Measurements from ENCODE around the gene USP5.

USP5 gene

DNA sequence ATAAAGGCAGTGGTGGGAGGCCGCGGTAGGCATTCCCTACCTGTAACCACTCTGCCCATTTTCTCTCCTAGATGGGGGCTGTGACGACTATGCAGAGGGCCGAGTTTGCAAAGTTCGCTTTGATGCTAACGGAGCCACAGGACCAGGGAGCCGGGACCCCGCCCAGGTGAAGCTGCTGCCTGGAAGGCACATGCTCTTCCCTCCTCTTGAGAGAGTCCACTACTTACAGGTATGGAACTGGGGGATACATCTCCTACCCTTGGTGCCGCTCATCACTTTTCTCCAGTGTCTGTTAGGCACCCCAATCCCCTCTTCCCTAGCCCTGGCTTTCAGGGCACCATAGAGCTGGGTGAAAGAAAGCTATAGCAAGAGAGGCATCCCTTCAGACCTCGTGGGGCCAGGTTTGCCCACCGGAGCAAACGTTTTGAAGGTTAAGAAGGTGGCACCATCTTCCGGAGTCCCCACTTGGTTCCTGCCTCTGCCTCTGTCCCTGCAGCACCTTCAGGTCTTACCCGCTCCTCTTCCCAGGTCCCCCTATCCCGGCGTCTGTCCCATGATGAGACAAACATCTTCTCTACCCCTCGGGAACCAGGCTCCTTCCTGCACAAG, 25.7 kb upstream of the USP5 start:
- DNase-seq = no peak

DNA sequence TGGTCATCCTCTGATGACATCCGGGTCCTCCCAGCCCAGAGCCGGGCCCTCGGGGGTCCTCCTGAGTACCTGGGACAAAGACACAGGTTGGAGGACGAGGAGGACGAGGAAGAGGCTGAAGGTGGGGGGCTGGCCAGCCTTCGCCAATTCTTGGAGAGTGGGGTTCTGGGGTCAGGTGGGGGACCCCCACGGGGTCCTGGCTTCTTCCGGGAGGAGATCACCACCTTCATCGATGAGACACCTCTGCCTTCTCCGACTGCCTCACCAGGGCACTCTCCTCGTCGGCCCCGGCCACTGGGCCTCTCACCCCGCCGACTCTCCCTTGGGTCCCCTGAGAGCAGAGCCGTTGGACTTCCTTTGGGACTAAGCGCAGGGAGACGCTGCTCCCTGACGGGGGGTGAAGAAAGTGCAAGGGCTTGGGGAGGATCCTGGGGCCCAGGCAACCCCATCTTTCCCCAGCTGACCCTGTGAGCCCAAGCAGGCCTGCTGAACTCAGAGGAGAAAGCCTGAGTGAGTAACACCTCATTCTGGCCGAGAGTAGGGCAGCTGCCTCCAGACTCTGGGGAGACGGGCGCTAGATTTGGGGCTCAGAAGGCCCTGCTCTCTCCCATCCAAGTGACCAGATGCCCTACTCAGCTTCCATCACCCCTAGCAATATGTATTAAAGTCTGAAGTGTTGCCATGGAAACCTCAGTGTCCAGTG, 25.1 kb upstream of the USP5 start:
- no peak for DNase-seq

DNA sequence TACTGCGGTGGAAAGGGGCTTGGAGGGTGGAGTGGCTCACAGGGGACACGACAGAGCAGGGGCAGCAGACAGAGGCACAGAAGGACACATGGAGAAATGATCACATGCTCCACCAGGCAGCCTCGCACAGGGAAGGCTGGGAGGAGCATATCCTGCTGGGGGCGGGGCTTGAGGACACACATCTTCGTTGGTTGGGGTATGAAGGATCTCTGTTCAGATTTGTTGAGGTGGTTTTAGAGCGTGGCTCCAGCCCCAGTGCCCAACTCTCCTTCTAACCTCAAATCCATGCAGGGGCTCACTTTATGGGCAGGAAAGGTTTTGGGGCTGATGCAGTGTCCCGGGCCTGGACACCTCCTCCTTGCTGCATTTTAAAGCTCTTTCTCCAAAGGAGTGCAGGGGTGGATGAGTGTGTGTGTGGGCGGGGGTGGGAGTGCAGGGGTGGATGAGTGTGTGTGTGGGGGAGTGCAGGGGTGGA, 24.5 kb upstream of the USP5 start:
- peak; percentile 50 to 55 for DNase-seq

DNA sequence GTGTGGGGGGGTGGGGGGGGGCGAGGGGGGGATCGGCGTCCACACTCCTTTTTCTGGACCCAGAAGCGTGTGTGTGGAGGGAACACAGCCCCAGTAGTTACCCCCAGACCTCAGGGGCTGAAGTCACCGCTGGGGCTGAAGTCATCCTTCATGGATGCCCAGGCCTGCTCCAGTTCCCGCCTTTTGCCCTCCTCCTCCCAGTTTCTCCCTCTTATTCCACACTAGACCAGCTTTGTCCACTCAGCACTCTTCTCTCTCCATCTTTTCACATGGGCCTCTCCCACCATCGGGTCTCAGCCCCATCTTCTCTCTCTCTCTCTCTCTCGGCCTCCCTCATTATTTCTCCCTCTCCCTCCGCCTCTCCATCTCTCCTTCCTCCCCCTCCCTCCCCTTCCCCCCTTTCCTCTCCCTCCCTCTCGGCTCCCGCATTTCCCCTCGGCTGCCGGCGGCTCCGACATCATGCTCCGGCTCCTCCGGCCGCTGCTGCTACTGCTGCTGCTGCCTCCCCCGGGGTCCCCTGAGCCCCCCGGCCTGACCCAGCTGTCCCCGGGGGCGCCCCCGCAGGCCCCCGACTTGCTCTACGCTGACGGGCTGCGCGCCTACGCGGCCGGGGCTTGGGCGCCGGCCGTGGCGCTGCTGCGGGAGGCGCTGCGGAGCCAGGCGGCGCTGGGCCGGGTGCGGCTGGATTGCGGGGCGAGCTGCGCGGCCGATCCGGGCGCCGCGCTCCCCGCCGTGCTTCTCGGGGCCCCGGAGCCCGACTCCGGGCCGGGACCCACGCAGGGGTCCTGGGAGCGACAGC, 23.8 kb upstream of the USP5 start, which contains the start of gene P3H3:
Gene P3H3 (plus strand): TSS at position 426 of the 799 bp plus-strand sequence. CDS start 34 bp downstream, at position 460.
- DNase-seq = no peak

DNA sequence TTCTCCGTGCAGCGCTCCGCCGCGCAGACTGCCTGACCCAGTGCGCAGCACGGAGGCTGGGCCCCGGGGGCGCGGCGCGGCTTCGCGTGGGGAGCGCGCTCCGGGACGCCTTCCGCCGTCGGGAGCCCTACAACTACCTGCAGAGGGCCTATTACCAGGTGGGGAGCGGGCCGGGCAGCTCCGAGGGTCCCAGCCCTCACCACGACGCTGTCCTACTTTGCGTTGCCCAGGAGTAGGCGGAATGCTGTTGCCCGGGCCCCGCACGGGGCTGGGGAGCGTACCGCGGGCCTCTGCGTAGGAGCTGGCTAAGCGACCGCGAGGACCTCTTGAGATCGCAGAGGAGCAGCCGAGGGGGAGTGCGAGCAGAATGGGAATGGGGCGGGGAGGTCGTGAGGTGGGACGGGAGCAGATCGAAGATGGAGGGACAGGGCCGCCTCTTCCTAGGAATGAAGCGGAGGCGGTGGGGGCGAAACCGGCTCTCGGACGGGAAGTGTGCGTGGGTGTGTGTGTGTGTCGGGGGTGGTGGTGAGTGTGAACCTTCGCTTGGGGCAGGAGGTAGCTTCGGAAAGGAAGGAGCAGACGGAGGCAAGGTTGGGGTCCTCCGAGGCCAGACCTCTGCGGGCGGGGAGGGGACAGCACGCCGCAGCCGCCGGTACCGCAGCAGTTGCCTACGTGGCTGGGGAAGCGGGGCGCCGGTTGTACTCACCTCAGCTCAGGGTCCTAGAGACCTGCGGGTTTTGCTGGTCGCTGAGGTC, 23.0 kb upstream of the USP5 start:
- peak; percentile 31 to 45 for DNase-seq

DNA sequence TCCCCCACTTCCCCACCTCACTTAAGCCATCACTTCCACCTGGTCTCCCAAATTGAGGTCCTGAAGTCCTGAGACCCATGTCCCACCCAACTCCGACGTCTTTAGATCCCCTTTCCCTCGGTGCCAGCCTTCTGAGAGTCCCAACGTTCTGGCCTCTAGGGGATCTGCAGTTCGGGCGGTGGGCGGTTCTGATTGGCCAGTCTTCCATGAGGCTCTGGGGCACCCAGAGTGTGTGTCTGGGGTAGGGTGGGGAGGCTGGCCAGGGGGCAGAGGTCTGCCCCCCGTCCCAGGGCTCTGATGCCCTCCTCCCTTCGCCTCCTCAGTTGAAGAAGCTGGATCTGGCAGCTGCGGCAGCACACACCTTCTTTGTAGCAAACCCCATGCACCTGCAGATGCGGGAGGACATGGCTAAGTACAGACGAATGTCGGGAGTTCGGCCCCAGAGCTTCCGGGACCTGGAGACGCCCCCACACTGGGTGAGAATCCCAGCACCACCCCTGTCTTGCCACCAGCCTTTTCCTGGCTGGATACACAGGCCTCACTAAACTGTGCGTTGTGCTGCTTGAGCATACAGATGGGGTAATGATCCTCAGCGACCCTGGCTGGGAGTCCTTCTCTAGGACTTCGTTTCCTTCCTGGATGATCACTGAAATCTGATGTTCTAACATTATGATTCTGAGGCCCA, 22.3 kb upstream of the USP5 start:
- DNase-seq = no peak

DNA sequence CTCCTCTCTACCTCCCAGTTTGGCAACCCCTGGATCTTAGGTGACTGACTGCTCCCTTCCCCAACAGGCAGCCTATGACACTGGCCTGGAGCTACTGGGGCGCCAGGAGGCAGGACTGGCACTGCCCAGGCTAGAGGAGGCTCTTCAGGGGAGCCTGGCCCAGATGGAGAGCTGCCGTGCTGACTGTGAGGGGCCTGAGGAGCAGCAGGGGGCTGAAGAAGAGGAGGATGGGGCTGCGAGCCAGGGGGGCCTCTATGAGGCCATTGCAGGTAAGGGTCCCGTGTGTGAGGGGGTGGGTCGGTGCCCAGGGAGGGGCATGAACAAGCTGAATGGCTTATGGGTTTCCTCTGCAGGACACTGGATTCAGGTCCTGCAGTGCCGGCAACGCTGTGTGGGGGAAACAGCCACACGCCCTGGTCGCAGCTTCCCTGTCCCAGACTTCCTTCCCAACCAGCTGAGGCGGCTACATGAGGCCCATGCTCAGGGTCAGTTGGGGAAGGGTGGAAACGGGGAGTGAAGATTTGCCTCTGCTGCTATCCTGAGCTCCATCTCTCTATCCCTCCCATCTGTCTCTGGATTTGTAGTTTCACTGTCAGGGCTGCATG, 21.6 kb upstream of the USP5 start:
- no peak for DNase-seq

DNA sequence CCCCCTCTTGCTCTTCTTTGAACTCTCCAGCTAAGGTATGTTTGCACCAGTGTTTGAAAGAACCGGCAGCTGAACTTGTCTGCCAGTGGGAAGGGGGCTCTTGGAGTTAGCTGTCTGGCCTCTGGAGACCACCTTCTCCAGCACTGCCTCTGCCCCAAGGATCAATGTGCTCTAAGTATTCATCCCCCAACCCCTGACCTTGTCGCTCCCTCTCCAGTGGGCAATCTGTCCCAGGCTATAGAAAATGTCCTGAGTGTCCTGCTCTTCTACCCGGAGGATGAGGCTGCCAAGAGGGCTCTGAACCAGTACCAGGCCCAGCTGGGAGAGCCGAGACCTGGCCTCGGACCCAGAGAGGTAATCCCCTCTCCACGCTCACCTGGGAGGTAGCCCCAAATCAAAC, 21.0 kb upstream of the USP5 start:
- no peak for DNase-seq

DNA sequence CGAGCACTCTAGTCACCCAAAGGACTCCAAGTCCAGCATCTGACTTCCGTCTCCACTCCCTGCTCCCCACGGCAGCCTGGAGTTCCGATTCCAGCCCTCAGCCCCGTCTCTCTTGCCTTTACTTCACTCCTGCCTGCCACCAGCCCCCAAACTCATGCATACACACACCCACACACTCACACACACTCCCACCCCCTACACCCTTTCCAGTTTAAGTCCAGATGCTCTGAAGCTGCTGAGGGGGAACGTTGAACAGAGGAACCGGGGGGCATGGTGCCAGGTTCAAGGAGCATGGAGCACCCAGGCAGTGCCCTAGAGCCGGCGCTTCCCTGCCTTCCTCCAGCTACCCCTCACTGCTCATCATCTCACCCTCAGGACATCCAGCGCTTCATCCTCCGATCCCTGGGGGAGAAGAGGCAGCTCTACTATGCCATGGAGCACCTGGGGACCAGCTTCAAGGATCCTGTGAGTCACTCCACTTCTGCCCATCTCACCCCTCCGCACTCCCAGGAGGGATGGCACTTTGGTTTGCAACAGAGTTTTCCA, 20.4 kb upstream of the USP5 start:
- no peak for DNase-seq

DNA sequence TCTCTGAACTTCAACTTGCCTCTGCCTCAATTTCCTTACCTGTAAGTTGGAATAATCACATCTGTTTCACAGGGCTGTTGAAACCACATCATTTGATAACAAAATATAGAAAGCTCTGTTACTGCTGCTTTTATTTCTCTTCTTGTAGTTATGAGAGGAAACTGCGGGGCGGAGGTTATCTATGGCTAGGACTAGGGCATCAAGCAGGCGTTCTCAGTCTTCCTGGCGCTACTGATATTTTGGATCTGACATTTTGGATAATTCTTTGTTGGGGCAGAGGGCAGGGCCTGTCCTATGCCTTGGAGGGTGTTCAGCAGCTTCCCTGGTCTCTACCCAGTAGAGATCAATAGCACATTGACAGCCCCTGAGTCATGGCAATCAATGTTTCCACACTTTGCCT, 19.8 kb upstream of the USP5 start:
- DNase-seq = no peak

DNA sequence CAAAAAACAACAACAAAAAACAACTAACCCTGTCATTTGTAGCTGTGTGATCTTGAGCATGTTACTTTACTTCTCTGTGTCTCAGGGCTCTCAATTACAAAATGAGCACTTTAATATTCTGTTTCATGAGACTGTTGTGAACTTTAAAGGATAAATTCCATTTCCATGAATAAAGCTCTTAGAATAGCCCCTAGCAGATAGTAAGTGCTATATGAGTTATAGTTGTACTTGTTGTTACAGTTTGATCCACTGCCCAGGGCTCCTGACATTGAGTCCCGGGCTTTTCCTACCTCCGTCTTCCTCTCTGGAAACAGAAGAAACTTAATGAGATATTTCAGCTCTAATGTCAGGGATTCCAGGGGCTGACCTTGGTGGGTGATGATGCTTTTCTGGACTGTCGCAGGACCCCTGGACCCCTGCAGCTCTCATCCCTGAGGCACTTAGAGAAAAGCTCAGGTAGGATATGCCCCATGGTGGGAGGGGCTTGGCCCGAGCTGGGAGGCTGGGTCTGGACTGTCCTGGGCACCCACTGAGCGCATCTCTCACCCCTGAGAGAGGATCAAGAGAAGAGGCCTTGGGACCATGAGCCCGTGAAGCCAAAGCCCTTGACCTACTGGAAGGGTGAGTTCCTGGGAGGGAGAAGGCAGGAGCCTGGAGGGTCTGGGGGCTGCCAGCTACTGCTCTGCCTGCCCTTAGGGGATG, 18.6 kb upstream of the USP5 start:
- DNase-seq = no peak

DNA sequence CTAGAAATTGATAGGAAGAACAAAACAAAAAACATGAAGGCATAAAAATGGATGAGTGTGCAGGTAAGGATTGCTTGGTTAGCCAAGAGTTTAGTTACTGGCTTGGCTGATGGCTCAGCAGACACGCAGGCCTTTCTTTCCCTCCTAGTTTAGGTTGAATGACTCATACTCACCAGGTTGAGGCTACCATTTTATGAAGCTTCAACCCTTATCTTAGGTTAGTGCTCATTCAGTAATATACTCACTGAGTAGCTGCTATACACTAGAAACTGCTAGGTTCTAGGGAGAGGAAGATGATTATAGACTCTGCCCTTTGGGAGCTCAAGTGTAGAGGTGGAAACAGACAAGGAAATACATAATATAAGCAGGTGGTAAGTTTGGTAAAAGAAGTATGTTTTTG, 17.7 kb upstream of the USP5 start:
- DNase-seq = no peak

DNA sequence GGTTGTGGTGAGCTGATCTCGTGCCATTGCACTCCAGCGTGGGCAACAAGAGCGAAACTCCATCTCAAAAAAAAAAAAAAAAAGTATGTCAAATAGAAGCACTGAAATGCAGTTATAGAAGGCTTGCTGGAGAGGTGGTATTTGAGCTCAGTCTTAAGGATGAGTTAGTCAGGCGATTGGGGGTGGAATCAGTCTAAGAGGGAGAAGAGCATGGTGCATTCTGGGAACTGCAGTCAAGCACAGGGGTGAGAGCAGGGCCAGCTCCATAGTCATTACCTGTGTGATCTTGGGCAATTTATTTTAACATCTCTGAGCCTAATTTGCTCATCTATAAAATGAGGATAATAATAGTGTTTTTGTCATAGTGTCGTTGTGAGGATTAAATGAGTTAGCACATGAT, 17.1 kb upstream of the USP5 start:
- DNase-seq = no peak

DNA sequence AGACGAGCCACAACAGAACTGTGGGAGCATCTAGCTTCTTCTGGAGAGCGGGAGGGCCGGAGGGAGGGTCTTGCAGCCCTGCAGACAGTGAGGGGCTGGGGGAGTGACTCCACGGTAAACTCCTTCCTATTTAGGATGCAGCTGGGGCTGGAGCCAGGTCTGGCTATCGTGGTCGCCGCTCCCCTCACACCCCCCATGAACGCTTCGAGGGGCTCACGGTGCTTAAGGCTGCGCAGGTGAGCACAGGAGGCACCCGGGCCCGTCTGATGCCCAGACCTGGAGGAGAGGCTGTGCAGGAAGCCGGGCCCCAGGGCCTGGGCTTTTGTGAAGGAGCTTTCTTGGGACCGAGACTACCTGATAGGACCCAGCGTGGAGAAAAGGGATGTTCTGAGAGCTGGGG, 15.1 kb upstream of the USP5 start:
- no peak for DNase-seq

DNA sequence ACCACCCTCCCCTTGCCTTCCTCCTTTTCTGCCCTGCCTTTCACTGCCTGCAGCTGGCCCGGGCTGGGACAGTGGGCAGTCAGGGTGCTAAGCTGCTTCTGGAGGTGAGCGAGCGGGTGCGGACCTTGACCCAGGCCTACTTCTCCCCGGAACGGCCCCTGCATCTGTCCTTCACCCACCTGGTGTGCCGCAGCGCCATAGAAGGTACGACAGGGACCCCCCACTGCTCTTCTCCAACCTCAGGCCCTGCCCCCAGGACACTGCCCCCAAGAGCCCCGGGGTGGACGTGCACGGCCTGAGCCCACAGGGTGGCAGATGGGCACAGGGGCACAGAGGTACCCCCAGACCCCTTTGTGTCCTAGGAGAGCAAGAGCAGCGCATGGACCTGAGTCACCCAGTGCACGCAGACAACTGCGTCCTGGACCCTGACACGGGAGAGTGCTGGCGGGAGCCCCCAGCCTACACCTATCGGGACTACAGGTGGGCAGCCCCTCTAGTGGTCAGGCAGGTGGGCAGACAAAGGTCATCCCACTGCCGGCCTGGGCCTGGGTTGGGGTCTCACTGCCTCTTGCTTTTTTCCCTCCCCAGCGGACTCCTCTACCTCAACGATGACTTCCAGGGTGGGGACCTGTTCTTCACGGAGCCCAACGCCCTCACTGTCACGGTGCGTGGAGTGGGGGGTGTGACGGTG, 14.4 kb upstream of the USP5 start:
- no peak for DNase-seq

DNA sequence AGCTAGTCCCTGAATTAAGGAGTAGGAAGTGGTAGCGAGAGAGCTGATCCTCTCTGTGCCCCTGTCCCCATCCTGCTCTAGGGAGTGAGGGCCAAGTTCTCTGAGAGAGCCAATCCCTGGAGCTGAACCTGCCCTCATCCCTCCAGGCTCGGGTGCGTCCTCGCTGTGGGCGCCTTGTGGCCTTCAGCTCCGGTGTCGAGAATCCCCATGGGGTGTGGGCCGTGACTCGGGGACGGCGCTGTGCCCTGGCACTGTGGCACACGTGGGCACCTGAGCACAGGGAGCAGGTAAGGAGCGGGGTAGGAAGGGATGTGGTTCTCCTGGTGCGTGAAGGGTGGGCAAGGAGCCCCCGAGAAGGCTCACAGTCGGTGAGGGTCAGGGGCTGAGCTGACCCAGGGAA, 13.1 kb upstream of the USP5 start:
- DNase-seq = no peak

DNA sequence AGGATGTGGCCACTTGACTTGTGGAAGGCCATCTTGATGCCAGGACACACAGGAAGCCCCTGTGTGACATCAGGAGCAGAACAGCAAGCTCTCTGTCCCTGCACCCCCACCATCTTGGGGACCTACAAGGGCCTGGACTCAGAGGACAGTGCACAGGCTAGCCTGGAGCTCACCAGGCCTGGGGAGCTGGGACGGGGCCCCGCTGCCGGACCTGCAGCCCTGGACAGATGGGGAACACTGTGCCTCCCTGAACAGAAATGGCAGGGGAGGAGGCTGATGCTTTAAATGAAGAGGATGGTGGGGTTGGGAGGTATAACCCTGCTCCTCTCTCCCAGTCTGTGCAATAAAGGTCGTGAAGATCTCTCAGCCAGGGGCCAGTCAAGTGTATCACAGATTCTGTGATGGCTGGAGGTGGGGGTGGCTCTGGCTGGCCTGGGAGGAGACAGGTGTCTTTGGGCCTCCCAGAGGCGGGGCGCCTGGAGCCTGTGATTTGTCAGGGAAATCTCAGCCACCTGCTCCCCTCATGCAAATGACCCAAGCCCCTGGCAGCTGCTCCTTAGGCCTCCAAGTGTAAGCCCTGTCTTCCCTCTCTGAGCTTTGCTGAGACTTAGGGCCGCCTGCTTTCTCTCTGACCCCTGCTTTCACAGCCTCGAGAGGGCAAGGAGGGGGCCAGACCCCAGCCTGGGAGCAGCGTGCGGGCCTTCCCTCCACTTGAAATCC, 12.3 kb upstream of the USP5 start:
- DNase-seq = no peak

DNA sequence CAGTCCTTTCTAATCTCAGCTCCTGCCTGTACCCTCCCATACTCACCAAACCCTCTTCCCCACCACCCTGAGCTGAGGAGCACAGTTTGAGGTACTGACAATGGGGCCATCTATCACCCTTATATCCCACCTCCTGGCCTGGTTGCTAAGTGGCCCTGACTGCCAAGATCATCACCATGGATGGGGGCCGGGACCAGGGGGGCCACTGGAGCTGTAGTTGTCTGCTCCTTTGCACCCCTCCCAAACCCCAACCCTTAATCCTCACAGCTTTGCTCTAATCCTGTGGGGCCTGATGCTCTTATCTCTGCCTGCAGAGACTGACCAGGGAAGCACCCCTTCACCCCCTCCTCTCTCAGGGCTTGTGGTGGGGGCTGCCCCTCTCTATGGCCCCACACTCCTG, 11.6 kb upstream of the USP5 start:
- no peak for DNase-seq

DNA sequence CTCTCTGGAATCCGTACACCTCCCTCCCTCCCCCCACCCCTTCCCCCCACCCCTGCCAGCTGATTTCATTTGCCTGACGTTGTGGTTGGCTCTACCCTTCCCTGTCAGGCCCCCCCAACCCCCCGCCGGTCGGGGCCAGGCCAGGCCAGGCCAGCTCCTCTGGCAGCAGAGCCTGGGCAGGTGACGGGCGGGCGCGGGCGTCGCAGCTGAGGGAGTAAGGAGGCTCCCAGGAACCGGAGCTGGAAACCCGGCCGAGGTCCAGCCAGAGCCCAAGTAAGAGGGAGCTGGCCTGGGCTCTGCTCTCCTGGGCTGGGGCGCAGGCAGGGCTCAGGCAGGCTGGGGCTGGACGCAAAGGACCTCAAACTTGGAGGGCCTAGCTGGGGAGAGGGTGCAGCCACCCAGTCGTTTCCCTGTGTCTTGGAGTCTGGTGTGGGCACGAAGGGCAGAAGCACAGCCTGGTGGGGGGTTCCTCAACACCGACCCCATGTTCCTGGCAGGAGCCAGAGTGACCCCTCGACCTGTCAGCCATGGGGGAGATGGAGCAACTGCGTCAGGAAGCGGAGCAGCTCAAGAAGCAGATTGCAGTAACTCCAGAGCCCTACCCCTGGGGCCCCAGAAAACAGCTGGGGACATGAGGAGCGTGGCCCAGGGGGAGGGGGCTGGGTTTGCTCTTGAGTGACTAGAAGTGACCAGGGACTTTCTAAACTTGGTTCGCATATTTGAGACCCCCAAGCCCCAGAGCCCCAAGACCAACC, 11.0 kb upstream of the USP5 start, which contains the start of gene GNB3:
Gene GNB3 (plus strand): TSS at position 165 of the 755 bp plus-strand sequence. CDS start 363 bp downstream, at position 528.
- DNase-seq = no peak

All from activated CD4-positive, alpha-beta T cell treated with anti-CD3 and anti-CD28 coated beads for 4 hours (primary cell).